T-helper 1 cell treated with Interleukin-12 subunit alpha and Interleukin-12 subunit beta and Interleukin-4 antibody, amounts not matched to agents 30 ng/mL and 1 ng/mL, for 36 hours (primary cell): ENCODE results near the gene INHBA. TPM values are rescaled to one million over a fixed set of nuclear protein-coding genes. Genes with fewer than 3 reads are reported as not detected.

Experiments used
- intact Hi-C: fragments of 100-400 bp; cut with micrococcal nuclease; formaldehyde crosslinking; loops from one replicate; pipeline ENCODE4 v1.15.1; 2024
- total RNA-seq: library from RNA; stranded (reverse); gene quantifications from 2 replicates; pipeline ENCODE4 v1.2.3, GENCODE V29; 2022

Gene INHBA
- total RNA-seq, 1 donor from 2014 or later = 0.54 TPM

DNA sequence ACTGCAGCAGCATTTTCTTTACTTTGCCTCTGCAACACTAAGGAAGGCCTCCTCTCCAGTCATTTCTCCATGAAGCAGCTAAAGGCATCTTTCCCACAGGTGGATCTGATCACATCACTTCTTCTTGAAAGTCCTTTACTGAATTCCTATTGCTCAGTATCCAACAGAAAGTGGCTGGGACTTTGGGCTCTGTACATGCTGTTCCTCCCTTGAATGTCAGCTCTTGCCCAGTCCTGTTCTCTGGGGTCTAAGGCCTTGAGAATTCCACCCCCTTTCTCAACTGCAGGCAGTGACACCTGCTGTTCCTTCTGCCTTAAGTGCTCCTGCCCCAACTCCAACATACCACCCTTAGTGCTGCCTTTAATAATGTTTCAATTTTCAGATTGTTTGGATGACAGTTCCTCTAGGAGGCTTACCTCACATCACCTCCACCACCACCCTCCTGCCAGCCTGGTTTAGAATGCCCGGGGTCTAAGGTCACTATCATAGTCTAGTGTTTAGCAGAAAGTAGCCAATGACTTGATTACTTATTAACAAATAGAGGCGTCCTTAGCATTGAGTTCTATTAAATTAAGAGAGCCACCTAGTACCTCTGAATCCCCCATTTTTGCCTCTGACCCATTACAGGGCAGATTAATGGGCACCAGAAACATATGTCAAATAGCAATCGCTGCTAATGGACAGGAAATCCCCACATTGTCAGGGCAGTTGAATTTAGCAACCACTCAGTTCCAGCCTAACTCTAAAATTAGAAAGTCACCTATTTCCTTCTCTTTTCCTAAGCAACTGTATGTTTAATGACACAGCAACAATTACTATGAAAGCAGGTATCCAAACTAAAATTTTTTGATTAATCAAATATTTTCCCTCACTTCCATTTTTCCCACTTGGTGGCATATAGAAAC is 11.4 kb downstream of the INHBA start:
- intact Hi-C loops = no loop called here

DNA sequence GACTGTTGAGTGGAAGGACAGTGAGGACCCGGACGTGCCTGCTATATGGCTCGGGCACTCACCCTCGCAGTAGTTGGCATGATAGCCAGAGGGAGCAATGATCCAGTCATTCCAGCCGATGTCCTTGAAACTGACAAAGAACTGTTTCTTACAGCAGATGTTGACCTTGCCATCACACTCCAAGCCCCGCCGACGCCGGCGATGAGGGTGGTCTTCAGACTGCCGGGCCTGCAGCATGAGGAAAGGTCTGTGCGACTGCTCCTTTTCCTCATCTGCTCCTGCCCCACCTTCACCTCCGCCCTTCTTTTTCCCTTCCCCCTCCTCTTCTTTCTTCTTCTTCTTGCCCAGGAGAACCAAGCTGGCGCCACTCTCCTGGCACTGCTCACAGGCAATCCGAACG is 13.1 kb downstream of the INHBA start:
- intact Hi-C loops = no loop called here

DNA sequence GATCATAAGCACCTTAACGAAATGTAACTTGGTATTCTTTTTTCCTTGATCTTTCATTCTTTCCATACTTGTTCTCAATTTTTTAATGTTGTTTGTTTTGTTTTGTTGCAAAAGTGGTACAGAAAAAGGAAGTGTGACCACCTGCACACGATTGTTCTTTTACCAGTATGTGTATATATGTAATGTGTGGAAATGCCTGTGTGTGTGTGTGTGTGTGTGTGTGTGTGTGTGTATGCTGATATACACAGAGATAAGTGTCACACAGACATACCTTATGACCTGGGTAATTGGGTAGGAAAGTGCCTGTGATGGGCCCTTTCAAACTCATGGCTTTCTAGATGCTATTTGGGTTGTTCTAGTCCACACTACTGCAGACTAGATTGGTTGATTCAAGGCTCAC is 14.0 kb downstream of the INHBA start:
- intact Hi-C loops = no loop called here

DNA sequence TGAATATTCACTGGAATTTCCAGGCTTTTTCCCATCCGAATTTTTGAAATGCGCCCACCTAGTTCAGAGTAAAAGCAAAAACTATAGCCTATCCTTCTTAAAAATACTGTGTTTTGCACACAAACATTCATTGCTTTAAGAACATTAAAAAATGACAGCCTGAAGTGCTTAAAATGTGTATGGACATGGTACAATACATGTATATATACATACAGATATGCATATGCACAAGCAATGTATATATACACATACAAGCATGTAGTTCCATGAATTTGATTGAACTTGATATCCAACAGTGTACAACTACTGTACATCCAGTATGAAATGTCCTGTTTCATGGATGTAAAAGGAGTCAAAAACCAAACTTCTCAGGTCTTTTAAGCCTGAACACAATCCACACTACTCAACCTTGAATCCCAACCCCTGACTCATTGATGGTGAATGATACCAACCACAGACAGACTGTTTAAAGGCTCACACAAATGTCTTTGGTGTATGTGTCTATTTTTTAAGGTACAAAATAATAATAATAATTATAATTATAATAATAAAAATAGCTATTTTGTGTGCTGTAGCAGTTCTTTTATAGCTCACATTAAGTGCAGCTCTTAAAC is 14.8 kb downstream of the INHBA start:
- intact Hi-C loops = no loop called here

DNA sequence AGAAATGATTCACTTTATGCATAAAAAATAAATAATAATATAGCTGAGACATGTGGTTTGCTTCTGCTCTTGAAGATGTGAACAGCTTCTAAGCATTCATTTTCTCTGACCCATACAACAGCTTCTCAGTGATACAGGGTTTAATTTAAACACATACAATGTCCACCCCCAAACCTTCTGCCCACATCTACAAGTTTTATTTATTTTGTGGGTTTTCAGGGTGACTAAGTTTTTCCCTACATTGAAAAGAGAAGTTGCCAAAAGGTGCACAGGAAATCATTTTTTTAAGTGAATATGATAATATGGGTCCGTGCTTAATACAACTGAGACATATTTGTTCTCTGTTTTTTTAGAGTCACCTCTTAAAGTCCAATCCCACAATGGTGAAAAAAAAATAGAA is 17.2 kb downstream of the INHBA start:
- intact Hi-C loops = no loop called here

DNA sequence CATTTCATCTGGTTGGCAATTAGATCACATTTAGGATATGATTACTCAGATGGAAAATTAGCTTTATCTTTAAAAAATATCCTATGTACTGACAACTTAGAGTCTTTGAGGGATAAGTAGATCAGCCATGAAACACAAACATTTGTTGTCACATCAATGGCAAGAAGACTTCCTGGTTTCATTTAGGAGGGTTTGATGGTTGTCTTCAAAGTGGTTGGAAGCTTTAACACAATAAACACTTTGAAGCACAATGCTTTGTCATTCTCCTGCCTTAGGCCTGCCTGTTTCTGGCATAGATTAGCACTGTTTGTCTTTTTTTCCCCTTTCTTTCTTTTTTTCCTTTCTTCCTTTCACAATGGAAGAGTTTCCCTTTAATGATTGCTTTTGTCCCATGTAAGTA is 20.5 kb downstream of the INHBA start:
- intact Hi-C loops = no loop called here

DNA sequence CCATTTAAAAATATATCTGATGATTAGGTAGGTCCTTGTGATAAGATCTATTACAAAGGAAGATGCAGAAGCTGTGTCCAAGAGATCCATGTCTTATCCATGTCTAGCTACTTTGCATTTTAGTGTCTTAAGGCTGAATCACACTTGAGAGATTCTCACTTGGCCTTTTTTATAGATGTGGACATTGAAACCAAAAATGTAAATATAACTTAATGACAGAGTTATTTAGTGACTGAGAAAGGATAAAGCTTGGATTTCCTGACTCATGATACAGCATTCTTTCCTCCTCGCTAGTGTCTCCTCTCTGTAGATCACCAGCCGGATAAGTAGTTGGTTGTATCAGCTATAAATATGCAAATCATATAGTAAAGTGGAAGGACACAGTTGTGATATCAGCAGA is 23.3 kb downstream of the INHBA start:
- intact Hi-C loops = no loop called here

DNA sequence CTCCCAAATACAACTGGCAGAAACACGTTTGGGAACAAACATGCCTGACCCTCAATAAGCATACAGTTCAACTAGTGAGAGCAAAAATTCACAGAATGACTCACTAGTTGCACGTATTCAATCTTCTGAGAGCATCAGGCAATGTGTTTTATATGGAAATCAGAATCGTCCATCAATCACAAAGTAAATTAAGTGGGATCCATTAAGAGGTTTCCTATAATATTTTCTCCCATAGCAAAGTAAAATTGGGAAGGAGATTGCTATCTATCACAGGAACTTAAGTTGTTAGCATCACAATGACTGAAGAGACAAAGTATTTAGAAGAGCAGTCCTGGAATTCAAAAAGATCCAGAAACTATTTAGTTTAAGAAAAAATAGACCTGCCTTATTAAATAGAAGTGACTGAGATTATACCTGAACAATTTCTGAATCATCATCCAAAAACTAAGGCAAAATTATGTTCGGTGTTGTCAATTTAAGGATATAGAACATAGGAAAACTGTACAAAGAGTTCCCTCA is 28.3 kb downstream of the INHBA start:
- intact Hi-C loops = no loop called here

DNA sequence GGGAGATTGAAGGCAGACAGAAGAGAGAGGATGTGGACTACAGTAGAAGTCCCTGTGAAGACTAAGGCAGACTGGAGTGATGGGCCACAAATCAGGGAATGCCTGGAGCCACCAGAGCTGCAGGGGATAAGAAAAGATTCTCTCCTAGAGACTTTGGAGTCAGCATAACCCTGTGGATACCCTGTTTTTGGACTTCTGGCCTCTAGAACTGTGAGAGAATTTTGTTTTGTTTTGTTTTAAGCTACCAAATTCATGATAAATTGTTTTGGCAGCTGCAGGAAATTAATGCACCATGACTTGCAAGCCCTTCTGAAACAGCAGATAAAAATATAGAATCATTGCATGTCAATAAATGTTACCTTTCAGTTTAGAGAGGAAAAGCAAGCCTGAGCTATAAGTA is 41.3 kb downstream of the INHBA start:
- intact Hi-C loops = no loop called here

DNA sequence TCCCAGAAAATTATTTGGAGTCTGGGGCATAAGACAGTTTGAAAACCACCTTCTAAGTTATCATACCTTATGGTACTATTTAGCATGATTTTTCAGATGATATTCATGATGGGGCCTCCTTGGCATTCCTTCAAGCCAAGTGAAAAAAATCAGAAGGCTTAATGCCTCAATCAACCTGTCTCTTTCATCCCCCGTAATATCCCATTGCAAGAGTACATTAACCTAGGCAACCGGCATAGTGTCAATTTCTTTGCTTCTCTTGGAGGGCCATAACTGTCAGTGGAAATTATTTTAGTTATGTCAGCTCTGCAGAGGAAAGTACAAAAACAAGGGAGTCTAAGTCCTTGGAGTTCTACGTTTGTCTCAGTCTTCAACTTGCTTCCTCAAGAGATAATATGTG is 43.4 kb downstream of the INHBA start:
- intact Hi-C loops = no loop called here

DNA sequence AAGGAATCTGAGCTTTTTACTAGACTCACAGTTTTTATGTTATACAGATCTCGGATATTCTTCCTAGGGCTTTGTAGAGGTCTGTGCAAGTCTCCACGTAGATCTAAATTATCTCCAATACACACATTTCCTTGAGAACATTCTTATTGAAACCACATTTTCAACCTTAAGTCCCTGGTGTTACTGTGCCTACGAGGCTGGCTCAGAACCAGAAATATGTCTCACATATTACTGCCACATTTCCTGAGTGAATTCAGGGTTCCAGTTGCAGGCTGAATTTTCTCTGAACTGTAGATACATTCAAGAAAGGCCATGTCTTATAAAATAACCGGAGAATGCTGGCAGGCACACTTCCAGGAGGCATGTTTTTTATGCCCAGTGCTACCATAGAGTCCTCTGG is 46.5 kb downstream of the INHBA start:
- intact Hi-C loops = no loop called here

DNA sequence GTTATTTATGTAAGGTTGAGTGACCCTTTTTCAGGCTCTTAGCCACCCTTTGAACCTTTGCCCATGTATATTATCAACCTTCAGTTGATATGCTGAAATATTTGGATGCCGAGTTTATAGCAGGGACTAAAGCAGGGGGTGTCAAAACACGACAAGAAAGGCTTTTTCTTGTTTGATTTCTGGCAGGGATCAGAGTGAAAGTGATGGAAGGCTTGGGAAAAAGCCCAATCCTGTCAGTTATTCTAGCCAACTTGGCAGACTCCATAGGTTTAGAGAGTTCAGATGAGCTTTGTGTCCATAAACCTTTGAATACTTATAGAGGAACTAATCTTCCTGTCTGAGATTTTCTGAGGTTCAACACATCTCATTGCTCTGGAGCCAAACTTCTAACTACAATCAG is 47.5 kb downstream of the INHBA start:
- intact Hi-C loops = no loop called here

DNA sequence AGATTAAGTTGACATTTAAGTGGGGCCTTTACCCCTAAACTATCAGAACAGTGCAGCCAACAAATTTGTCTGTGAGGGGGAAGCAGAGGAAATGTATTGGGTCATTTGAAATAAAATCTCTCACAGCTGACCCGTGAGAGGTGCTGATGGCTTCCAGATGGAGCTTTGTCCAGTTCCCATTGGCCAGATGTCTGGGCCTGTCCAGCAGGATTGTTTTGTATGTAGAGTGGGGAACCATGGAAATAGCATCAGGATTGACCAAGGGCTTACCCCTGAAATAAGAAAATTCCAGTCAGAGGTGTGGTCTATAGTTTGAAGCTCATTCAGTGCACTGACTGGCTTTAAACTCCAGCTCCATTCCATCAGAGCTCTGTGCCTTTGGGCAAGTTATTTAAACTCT is 50.6 kb downstream of the INHBA start:
- intact Hi-C loops = no loop called here

DNA sequence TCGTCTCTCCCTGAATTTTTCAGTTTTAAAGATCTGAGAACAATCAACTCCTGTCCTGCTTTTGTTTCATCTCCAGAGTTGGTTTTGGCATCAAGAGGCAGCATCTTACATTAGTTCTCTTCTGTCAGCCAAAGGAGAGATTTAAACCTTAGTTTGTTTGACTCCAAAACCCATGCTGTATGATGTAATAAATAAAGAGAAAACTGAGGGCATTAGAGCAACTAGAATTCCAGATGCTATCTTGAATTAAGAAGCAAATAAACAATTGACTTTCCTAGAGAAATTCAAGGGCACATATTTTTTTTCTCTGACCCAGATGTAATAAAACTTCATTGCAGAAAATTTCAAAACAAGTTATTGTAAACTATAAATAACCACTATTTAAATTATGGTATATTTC is 54.4 kb downstream of the INHBA start:
- intact Hi-C loops = no loop called here

DNA sequence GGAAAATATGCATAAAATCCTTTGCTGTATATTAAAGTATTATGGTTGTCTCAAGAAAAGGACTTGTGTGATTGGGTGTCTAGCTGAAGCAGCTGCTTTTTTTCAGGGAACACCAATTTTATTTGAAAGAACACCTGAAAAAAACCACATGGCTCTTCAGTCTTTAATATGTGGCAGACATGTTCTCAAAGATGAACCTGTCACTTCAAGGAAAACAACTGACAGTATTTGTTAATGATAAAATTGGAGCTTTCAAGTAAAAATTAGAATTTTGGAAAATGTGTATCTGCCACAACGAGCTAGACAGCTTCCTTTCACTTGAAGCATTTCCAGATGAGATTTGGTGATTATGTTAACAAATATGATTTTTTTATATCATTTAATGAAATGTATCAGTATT is 59.3 kb downstream of the INHBA start:
- intact Hi-C loops = no loop called here

DNA sequence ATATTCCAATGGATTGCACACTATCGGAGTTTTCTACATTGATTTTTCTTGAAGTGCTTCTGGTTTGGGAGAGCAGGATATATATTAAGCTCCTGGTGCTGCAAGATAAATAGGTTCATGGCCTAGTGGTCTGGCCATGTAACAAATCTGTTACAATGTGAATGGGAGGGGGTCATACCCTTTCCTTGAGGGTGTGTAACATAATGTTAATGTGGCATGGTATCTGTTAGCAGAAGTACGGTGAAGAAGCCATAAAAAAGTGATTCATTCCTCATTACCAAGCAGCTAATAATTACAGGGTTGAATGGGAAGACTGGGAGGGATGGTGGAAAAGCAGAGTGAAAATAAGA is 61.2 kb downstream of the INHBA start:
- intact Hi-C loops = no loop called here

DNA sequence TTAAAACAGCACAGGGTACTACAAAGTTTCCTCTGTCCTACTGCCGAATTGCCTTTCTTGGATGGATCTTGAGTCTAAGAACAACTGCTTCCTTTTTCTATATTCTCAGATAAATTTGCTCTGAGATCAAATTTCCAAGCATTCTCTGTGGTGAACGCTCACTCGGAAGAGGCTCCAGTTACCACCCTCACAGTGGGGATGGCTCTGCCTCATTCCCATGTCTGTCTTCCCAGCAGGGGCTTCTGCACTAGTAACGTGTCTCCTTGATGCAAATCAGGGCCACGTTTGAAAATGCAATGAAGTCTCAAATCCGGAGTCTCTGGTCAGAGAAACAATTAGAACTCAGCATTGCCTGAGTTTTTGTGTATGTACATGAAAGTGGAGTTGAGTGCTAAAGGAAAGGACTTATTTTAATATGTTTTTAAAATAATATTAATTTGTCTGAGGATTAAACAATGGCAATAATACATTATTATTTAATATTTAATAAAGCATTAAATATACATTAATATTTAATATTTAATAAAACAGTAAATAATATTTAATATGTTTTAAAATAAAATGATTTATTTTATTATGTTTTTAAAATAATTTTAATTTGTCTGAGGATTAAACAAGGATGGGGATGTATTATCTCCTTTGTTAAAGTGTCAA is 61.8 kb downstream of the INHBA start:
- intact Hi-C loops = no loop called here

DNA sequence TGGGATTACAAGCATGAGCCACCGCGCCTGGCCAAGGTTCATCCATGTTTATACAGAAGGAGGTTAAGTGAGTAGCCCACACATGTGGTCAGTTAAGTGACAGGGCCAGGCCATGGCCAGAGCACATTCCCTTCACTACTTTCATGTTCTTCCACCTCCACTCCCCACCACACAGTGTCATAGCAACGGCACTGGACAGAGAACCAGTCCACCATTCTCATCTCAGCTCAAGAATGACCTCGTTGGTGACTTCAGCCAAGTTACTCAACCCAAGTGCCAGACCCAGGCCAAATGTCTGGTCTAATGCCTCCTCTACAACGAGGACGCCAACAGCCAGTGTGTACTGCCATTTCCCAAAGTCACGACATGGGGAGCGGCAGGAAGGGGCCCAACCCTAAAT is 62.4 kb downstream of the INHBA start:
- intact Hi-C loops = no loop called here

DNA sequence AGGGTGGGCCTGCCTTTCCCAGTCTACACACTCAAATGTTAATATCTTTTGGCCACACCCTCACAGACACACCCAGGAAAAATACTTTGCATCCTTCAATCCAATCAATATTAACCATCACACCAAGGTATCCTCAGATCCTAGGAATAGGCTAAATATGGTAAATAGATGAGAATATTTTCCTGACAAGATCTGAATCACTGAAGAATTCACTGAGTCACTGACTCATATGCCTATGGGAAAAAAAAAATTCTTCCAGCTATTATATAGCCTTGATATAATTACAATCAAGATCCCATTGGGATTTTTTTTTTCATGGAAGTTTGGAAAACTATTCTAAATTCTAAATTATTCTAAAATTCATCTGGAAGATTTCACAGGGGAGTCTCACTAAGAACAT is 65.8 kb downstream of the INHBA start:
- intact Hi-C loops = no loop called here
